Measurements from ENCODE around the gene LYSMD4.

Gene LYSMD4

DNA sequence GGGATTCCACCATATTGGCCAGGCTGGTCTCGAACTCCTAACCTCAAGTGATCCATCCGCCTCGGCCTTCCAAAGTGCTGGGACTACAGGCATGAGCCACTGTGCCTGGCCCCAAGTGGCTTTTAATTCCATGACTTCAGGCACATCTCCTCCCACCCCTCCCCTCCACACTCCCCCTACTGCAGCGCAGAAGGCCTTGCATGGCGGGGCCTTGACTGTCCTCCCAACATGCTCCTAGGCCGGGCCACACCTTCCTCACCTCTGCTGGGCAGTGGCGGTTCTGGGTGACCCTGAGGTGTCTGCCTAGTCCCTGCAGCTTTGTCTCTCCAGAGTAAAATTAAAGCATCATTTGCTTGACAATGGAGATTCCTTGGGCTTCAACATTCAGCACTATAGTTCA is 6.9 kb downstream of the LYSMD4 start:
- TF ChIP-seq, protein P1, sequence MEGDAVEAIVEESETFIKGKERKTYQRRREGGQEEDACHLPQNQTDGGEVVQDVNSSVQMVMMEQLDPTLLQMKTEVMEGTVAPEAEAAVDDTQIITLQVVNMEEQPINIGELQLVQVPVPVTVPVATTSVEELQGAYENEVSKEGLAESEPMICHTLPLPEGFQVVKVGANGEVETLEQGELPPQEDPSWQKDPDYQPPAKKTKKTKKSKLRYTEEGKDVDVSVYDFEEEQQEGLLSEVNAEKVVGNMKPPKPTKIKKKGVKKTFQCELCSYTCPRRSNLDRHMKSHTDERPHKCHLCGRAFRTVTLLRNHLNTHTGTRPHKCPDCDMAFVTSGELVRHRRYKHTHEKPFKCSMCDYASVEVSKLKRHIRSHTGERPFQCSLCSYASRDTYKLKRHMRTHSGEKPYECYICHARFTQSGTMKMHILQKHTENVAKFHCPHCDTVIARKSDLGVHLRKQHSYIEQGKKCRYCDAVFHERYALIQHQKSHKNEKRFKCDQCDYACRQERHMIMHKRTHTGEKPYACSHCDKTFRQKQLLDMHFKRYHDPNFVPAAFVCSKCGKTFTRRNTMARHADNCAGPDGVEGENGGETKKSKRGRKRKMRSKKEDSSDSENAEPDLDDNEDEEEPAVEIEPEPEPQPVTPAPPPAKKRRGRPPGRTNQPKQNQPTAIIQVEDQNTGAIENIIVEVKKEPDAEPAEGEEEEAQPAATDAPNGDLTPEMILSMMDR (IDR thresholded peaks at IDR 0.05; ENCODE audit: control insufficient read depth, insufficient read depth, low read depth, low read length, missing control alignments), result no peak
- DNase-seq (ENCODE audit: low read depth), result no peak
- H3K4me3 ChIP-seq (ENCODE audit: control insufficient read depth, low read depth, low read length), result no peak overlapping the region

DNA sequence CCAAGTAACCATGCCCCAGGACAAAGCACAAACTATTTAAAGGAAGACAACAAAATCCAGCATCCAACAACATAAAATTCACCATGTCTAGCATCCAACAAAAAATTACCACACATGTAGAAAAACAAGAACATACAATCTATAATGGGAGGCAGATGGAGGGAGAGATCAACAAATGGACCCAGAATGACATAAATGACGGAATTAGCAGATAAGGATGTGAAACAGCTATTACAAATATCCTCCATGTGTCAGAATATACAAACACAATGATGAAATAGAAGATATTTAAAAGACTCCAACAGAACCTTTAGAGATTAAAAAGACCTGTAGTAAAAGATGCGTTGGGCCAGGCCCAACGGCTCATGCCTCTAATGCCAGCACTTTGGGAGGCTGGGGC is 10.8 kb downstream of the LYSMD4 start:
- TF ChIP-seq, protein P1 (IDR thresholded peaks at IDR 0.05; ENCODE audit: control insufficient read depth, insufficient read depth, low read depth, low read length, missing control alignments), result no peak
- no peak for DNase-seq (ENCODE audit: low read depth)
- H3K4me3 ChIP-seq (ENCODE audit: control insufficient read depth, low read depth, low read length), result no peak overlapping the region

DNA sequence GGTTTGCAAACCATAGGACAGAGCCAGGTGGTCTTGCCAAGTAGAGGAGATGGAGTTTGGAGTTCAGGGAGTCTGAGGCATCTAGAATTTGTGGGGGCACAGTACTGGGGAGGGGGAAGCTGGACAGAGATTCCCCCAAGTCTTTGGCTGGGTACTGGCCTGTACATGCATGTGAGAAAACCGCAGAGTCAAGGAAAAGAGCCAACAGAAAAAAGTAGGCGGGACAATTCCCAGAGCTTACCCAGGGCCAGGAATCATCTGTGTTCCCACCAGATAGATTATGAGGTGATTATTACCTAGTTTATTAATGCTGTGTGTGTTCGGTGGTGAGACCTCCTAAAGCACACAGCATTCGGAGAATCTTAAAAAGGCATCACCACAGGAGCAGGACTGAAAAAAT is 11.3 kb downstream of the LYSMD4 start:
- TF ChIP-seq, protein P1 (IDR thresholded peaks at IDR 0.05; ENCODE audit: control insufficient read depth, insufficient read depth, low read depth, low read length, missing control alignments), result no peak

DNA sequence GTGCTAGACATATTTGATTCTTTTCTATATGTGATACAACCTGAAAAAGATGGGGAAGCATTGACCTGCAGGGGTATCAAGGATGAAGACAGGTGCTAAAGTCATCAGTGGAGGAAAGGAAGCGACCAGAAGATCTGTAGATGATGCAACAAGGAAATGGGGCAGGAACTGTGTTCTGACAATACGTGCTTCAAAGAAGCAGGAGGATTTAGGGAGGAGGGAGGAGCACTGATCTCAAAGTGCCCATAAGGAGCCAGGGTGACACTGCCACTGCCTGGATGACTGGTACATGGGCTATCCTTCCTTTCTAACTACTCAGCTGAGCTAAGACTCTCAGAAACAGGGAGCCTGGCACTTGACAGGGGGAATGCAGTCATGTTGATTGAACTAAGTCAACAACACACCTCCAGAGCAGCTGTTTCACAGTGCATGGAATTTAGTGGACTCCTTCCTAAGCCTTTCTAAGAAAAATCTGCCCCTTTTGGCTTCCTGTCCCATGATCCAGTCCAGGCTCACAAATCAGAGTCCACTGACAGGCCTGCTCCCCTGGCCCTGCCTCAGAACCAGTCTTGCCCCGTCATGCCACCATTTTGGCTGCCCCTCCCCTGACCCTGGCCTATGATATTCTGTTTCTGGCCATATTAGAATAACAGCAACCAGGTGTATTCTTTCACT is 12.0 kb downstream of the LYSMD4 start:
- TF ChIP-seq, protein P1 (IDR thresholded peaks at IDR 0.05; ENCODE audit: control insufficient read depth, insufficient read depth, low read depth, low read length, missing control alignments), result no peak
- H3K4me3 ChIP-seq (ENCODE audit: control insufficient read depth, low read depth, low read length), result no peak overlapping the region
- no peak for DNase-seq (ENCODE audit: low read depth)

More for the DNA sequence above, 11.3 kb downstream of the LYSMD4 start:
- DNase-seq (ENCODE audit: low read depth), result no peak
- no peak overlapping the region for H3K4me3 ChIP-seq (ENCODE audit: control insufficient read depth, low read depth, low read length)

DNA sequence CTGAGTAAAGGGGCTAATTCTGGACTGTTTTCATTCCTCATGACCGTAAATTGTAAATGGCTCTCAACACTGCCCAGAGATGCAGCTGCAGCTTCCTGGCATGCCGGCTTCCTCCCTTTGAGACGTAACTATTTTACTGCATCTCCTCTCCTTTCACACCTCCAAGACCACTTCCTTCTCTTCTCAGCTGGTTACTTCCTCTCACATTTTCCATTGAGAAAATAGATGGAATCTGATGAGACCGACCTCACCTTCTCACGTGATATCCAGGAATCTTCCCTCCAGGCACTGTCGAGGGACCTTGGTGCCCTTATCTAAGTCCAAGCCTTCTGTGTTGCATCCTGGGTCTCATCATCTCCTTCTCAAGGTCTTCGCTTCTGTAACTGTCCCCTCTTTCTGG is 12.7 kb downstream of the LYSMD4 start:
- no peak overlapping the region for H3K4me3 ChIP-seq (ENCODE audit: control insufficient read depth, low read depth, low read length)
- DNase-seq (ENCODE audit: low read depth), result no peak
- TF ChIP-seq, protein P1 (IDR thresholded peaks at IDR 0.05; ENCODE audit: control insufficient read depth, insufficient read depth, low read depth, low read length, missing control alignments), result no peak

DNA sequence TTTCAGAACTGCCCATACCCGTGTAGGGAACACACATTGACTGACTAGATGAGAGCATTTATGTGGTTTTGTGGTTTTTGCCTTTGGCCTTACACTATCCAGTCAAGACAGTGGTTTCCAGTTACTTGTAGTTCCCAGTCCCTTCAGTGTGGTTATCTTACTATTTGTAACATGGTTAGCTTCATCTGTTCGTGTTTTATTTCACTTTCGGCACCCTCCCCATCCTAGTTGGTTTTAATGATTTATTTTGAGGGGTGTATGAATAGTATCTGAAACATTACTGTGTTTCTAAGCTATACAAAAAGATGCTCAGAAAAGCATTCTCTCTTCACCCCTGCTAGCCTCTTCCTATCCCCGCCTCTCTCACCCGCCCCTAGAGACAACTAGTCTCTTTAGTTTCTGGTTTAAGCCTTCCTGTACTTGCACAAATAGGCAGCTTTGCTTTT is 14.1 kb downstream of the LYSMD4 start:
- DNase-seq (ENCODE audit: low read depth), result peak; percentile 71
- TF ChIP-seq, protein P1 (IDR thresholded peaks at IDR 0.05; ENCODE audit: control insufficient read depth, insufficient read depth, low read depth, low read length, missing control alignments), result no peak
- no peak overlapping the region for H3K4me3 ChIP-seq (ENCODE audit: control insufficient read depth, low read depth, low read length)

Measured in AG09309 (cell line).